Left ventricle myocardium inferior (tissue), 1 donor: ENCODE data around the gene RGMB. TPM values are rescaled to one million over a fixed set of nuclear protein-coding genes. Genes with fewer than 3 reads are reported as not detected.
A peak's percentile ranks its signal among the peaks of the same experiment; 100 is the strongest.

Source experiments
- DNase-seq: peaks from one replicate; pipeline ENCODE4 v3.0.0-alpha.2; 2020
- H3K27ac ChIP-seq: fragments of 200-600 bp; replicated peaks from 2 replicates; pipeline ENCODE4 v1.8.0; 2021
- H3K27me3 ChIP-seq: fragments of 200-600 bp; 2 replicates; pipeline ENCODE4 v1.8.0; 2021; ENCODE audit warnings: low read depth
- H3K36me3 ChIP-seq: fragments of 200-600 bp; 2 replicates; pipeline ENCODE4 v1.8.0; 2021
- H3K4me1 ChIP-seq: fragments of 200-600 bp; 2 replicates; pipeline ENCODE4 v1.8.0; 2021
- H3K4me3 ChIP-seq: fragments of 200-600 bp; 2 replicates; pipeline ENCODE4 v1.8.0; 2021; ENCODE audit warnings: mild to moderate bottlenecking, moderate library complexity
- H3K9me3 ChIP-seq: fragments of 200-600 bp; replicated peaks from 2 replicates; pipeline ENCODE4 v1.8.0; 2021
- intact Hi-C: fragments of 100-400 bp; cut with micrococcal nuclease; formaldehyde crosslinking; loops from one replicate; pipeline ENCODE4 v1.11.0; 2022
- total RNA-seq: library from RNA; stranded (reverse); fragmentation: NEBNext Ultra II Directional; extraction: Animal tissue kit (Norgen Biotek cat#: 25700); gene quantifications from one replicate; pipeline ENCODE4 v1.2.1, GENCODE V29; 2021
- TF ChIP-seq, protein P1 (sequence below): fragments of 200-600 bp; IDR thresholded peaks from 2 replicates; pipeline ENCODE4 v1.8.0; 2021; ENCODE audit warnings: antibody characterized with exemption, mild to moderate bottlenecking, borderline replicate concordance
- donor health status: DM: no; HTN: yes; CAD: no; lungs with severe emphysema.

The RGMB gene
- total RNA-seq, 1 donor from 2014 or later = 13.0 TPM

DNA sequence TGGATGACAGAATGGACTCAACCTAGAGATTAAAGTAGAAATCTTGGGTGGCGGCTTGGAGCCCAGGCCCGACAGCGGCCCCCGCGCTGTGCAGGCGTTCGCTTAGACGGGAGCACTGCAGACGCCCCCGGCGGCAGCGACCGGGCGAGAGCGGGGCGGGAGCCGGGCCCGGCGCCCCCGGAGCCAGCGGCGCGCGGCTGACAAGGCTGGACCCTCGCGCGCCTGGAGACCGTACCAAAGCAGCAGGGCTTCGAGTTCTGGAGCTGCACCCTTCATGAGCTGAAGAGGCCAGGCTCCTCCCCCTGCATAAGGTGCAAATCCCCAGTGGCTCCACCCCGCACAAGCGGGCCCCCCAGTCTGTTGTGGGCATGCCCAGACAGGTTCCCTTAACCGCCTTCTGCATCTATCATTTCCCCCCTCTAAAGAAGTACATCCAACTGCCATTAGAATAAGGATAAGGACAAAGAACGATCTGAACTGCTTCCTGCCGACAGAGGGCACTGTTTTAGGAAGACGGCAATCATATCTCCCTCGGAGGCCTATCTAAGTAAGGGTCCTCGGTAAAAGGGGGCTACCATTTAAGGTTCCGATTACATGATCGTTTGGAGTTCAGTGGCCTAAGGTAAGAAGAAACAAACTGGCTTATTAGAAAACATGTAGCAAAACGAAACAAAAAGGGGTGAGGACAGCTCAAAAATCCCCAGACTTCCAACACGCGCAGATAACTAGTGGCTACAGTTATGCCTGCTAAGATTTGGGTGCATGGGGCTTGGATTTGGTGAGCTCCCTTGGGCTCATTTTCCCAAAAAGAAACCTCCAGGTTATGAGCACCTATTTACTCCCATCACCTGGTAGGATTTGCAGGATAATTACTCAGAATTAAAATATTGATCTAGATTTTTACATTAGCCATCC, 66.3 kb downstream of the RGMB start:
- no peaks in the 10 kb centered on the region for H3K27me3 ChIP-seq
- H3K4me1 ChIP-seq = no peaks in the 10 kb centered on the region
- H3K9me3 ChIP-seq = no peaks in the 10 kb centered on the region
- no peak for DNase-seq
- H3K36me3 ChIP-seq = no peaks in the 10 kb centered on the region
- H3K4me3 ChIP-seq = peak overlapping the region; percentile 60
- intact Hi-C loops = no loop called here
- TF ChIP-seq, protein P1, sequence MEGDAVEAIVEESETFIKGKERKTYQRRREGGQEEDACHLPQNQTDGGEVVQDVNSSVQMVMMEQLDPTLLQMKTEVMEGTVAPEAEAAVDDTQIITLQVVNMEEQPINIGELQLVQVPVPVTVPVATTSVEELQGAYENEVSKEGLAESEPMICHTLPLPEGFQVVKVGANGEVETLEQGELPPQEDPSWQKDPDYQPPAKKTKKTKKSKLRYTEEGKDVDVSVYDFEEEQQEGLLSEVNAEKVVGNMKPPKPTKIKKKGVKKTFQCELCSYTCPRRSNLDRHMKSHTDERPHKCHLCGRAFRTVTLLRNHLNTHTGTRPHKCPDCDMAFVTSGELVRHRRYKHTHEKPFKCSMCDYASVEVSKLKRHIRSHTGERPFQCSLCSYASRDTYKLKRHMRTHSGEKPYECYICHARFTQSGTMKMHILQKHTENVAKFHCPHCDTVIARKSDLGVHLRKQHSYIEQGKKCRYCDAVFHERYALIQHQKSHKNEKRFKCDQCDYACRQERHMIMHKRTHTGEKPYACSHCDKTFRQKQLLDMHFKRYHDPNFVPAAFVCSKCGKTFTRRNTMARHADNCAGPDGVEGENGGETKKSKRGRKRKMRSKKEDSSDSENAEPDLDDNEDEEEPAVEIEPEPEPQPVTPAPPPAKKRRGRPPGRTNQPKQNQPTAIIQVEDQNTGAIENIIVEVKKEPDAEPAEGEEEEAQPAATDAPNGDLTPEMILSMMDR = peak; percentile 54
- no peak overlapping the region for H3K27ac ChIP-seq

DNA sequence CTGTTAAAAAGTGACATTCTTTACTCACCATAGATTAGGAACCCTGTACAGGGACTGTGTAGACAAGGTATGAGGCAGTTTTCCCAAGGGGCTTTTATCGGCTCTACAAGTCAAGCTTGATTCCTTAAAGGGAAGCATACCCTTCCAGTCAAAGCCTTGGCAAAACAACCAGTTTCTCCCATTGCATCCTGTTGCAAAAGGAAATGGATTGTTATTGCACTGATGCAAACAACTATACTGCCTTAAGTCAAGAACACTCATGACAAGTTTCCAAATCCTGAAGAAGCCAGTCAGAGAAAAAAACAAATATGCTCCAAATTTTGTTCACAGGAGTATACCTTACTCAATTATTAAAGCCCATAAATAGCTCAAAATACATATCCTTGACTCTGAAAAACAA, 67.5 kb downstream of the RGMB start:
- intact Hi-C loops = no loop called here
- Histone ChIP-seq H3K4me3 (no peak overlapping the region), H3K36me3 (no peaks in the 10 kb centered on the region), H3K27me3 (no peaks in the 10 kb centered on the region), H3K4me1 (no peaks in the 10 kb centered on the region), H3K9me3 (no peaks in the 10 kb centered on the region), H3K27ac (no peak overlapping the region)
- DNase-seq = no peak
- TF ChIP-seq, protein P1 = no peak

DNA sequence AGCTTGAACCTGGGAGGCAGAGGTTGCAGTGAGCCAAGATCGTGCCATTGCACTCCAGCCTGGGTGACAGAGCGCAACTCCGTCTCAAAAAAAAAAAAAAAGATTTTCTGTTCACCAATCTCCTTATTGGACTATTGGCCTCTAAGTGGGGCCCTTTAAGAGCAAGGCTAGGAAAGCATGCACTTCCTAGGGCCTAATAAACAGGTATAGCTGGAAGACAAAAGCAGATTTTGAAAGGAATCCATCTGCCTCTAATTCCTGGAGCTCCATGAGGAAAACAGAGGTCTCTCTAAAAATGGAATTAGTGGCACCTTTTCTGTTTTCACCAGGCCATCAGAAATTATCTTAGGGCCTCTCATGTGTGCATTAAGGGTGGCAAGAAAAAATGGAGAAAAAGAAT, 70.0 kb downstream of the RGMB start:
- Histone ChIP-seq H3K27ac (no peak overlapping the region), H3K9me3 (no peaks in the 10 kb centered on the region), H3K36me3 (no peaks in the 10 kb centered on the region), H3K4me1 (no peaks in the 10 kb centered on the region), H3K27me3 (no peaks in the 10 kb centered on the region), H3K4me3 (no peak overlapping the region)
- DNase-seq = no peak
- intact Hi-C loops = no loop called here
- TF ChIP-seq, protein P1 = no peak

DNA sequence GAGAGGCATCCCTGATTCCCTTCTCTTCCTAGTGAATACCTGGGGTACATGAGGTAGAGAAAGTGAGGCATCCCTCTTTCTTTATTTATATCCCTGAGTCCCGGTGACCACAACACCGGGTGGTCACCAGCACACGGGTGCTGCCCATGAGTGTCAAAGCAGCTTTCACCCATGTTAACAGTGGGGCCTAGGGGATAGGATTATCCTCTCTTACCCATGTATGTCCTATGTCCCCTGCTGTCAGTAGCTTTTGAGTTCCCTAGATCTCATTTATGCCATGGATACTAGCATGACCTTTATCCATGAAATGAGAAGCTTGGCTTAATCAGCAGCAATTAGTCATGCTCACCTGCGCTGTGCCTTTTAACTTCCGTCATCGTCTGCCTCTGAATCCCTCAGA, 71.4 kb downstream of the RGMB start:
- intact Hi-C loops = no loop called here
- H3K36me3 ChIP-seq = no peaks in the 10 kb centered on the region
- no peaks in the 10 kb centered on the region for H3K27me3 ChIP-seq
- no peak overlapping the region for H3K27ac ChIP-seq
- H3K9me3 ChIP-seq = no peaks in the 10 kb centered on the region
- no peaks in the 10 kb centered on the region for H3K4me1 ChIP-seq
- DNase-seq = no peak
- TF ChIP-seq, protein P1 = no peak
- no peak overlapping the region for H3K4me3 ChIP-seq

DNA sequence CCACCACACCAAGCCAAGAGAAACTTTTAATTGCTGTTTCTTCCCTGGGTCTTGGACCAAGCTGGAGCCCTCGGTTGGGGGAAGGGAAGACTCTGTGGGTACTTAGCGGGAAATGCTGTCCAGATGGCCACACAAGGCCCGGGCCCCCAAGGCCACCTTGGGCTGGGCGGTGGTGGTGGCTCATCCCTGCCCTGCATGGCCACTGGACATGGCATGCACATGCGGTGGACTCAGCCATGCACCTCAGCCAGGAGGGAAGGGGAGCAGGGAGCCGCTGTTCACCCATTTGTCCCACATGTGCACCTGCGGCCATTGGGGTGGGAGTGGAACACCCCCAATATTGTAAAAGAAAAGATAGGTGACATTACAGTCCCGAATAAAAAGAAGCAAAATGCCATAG, 72.4 kb downstream of the RGMB start:
- intact Hi-C loops = no loop called here
- TF ChIP-seq, protein P1 = no peak
- DNase-seq = no peak

More for the DNA sequence above, 72.4 kb downstream of the RGMB start:
- no peak overlapping the region for H3K27ac ChIP-seq
- no peaks in the 10 kb centered on the region for H3K36me3 ChIP-seq
- no peaks in the 10 kb centered on the region for H3K9me3 ChIP-seq
- H3K4me3 ChIP-seq = no peak overlapping the region
- no peaks in the 10 kb centered on the region for H3K4me1 ChIP-seq
- H3K27me3 ChIP-seq = no peaks in the 10 kb centered on the region

Other genes with a start within 250 kb of the RGMB start
- 11.6 TPM for gene CHD1, start 155.3 kb downstream of the RGMB start, total RNA-seq